ENCODE results near the gene KRT38. TPM values are rescaled to one million over a fixed set of nuclear protein-coding genes. Genes with fewer than 3 reads are reported as not detected.
"Not testable (repeated sequence)": the region's sequence is repeated elsewhere in the genome, so short reads cannot be mapped to it uniquely, and the experiment has no call there.

The KRT38 gene
- total RNA-seq, 1 donor from 2014 or later: not detected

GRCh38 chr17:41457676-41458075 lies 16.9 kb upstream of the KRT38 start:
- no peak for DNase-seq

GRCh38 chr17:41456204-41456603 lies 15.4 kb upstream of the KRT38 start:
- no peak for DNase-seq

- no peak for DNase-seq
Measured at GRCh38 chr17:41455236-41455635, 14.5 kb upstream of the KRT38 start.

- DNase-seq: no peak
Measured at GRCh38 chr17:41453066-41453465, 12.3 kb upstream of the KRT38 start.

- no peak for DNase-seq
Measured at GRCh38 chr17:41452281-41452680, 11.5 kb upstream of the KRT38 start.

- no peak for DNase-seq
Measured at GRCh38 chr17:41451154-41451728, 10.5 kb upstream of the KRT38 start.

- DNase-seq: no peak
Measured at GRCh38 chr17:41449008-41449407, 8.2 kb upstream of the KRT38 start.

GRCh38 chr17:41448506-41448905 lies 7.7 kb upstream of the KRT38 start:
- no peak for DNase-seq

GRCh38 chr17:41446806-41447205 lies 6.0 kb upstream of the KRT38 start:
- no peak for DNase-seq

GRCh38 chr17:41444640-41445039 lies 3.9 kb upstream of the KRT38 start:
- no peak for DNase-seq

GRCh38 chr17:41444186-41444585 lies 3.4 kb upstream of the KRT38 start:
- no peak for DNase-seq

GRCh38 chr17:41442739-41443138 lies 2.0 kb upstream of the KRT38 start:
- DNase-seq: no peak

GRCh38 chr17:41439375-41439774 lies 1.4 kb downstream of the KRT38 start:
- no peak for DNase-seq

GRCh38 chr17:41437769-41438168 lies 3.0 kb downstream of the KRT38 start:
- no peak for DNase-seq

- no peak for DNase-seq
Measured at GRCh38 chr17:41437254-41437653, 3.5 kb downstream of the KRT38 start.

- DNase-seq: no peak
Measured at GRCh38 chr17:41434415-41434814, 6.4 kb downstream of the KRT38 start.

- DNase-seq: no peak
Measured at GRCh38 chr17:41434005-41434404, 6.8 kb downstream of the KRT38 start.

- DNase-seq: no peak
Measured at GRCh38 chr17:41433586-41433985, 7.2 kb downstream of the KRT38 start.

GRCh38 chr17:41430376-41430775 lies 10.4 kb downstream of the KRT38 start:
- DNase-seq: not testable (repeated sequence)

GRCh38 chr17:41429667-41430066 lies 11.1 kb downstream of the KRT38 start:
- DNase-seq: no peak

- DNase-seq: no peak
Measured at GRCh38 chr17:41428591-41429291, 12.0 kb downstream of the KRT38 start.

GRCh38 chr17:41424111-41424635 lies 16.6 kb downstream of the KRT38 start, which contains the start of gene KRT37:
TSS of gene KRT37 (minus strand) at chr17:41424585. CDS start at chr17:41424523, 62 bp downstream.
- DNase-seq: no peak

GRCh38 chr17:41422586-41422985 lies 18.2 kb downstream of the KRT38 start:
- not testable (repeated sequence) for DNase-seq

- DNase-seq: no peak
Measured at GRCh38 chr17:41421617-41422016, 19.2 kb downstream of the KRT38 start.

All from tongue (tissue), 2 donors.